Colonic mucosa (tissue), 4 donors: ENCODE measurements around the gene MKNK2. TPM values are rescaled to one million over a fixed set of nuclear protein-coding genes. Genes with fewer than 3 reads are reported as not detected.

Experiments used
- DNase-seq: peaks from one replicate; pipeline ENCODE4 v3.0.0-alpha.2; 2020
- H3K27ac ChIP-seq: fragments of 200-600 bp; one replicate; pipeline ENCODE4 v1.8.0; 2021
- H3K27me3 ChIP-seq: fragments of 200-600 bp; one replicate; pipeline ENCODE4 v1.8.0; 2021
- H3K36me3 ChIP-seq: fragments of 200-600 bp; one replicate; pipeline ENCODE4 v1.8.0; 2021
- H3K4me1 ChIP-seq: fragments of 200-600 bp; one replicate; pipeline ENCODE4 v1.8.0; 2021; ENCODE audit warnings: mild to moderate bottlenecking
- H3K4me3 ChIP-seq: fragments of 200-600 bp; one replicate; pipeline ENCODE4 v1.8.0; 2021
- H3K9ac ChIP-seq, 2 donors: one replicate each; pipeline ENCODE4 v1.7.0; 2013; ENCODE audit warnings: control low read depth in 2 of 2, low read depth in 2 of 2, low read length in 2 of 2
- H3K9me3 ChIP-seq: fragments of 200-600 bp; one replicate; pipeline ENCODE4 v1.8.0; 2021
- intact Hi-C: fragments of 100-400 bp; cut with DNase I; formaldehyde crosslinking; loops from one replicate; pipeline ENCODE4 v1.14.1; 2022
- total RNA-seq, 2 donors: library from RNA; stranded (reverse); fragmentation: NEBNext Ultra II Directional in 1 of 2; extraction: Animal tissue kit (Norgen Biotek cat#: 25700) in 1 of 2; gene quantifications; one replicate each; pipeline ENCODE4 v1.2.1, GENCODE V29; 2021
- TF ChIP-seq, protein P1 (sequence below): fragments of 200-600 bp; IDR thresholded peaks from one replicate; pipeline ENCODE4 v1.8.0; 2022; ENCODE audit warnings: antibody characterized with exemption, mild to moderate bottlenecking
- donor health status: healthy.
- donor health status: DM: no; HTN: no; CAD: no.
- donor health status: DM: no; HTN: no; CAD: no.

The MKNK2 gene
- total RNA-seq, 2 donors from 2014 or later, result 358 to 589 TPM

DNA sequence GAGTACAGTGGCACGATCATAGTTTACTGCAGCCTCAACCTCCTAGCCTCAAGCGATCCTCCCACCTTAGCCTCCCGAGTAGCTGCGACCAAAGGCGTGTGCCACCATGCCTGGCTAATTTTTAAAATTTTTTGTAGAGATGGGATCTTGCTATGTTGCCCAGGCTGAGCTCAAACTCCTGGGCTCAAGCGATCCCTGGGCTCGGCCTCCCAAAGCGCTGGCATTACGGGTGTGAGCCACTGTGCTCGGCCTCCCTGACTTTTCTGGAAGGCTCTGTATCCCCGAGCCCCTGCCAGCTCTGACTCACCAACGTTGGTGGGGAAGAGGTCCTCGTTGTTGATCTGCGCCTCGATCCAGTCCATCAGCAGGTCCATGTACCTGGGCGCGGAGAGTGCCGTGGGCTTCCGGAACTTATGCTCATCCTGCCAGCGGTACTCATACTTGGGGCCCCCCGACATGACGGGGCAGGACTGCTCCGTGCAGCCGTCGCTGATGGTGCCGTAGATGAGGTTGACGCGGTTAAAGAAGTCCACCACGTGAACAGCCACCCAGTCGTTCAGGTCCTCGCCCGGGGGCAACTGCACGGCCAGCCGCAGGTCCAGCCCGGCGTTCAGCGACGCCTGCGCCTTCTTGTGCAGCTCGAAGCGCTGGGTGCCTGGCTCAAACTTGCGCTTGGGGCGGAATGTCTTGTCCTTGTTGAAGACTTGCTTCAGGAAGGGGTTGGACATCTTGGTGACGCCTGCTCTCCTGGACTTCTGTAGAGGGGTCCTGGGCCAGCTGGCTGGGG is 27.0 kb upstream of the MKNK2 start:
- H3K27ac ChIP-seq, result no peak overlapping the region
- no peak for DNase-seq
- H3K4me3 ChIP-seq, result no peak overlapping the region
- no peaks in the 10 kb centered on the region for H3K9me3 ChIP-seq
- no peaks in the 10 kb centered on the region for H3K27me3 ChIP-seq
- no peak overlapping the region for H3K9ac ChIP-seq
- TF ChIP-seq, protein P1, sequence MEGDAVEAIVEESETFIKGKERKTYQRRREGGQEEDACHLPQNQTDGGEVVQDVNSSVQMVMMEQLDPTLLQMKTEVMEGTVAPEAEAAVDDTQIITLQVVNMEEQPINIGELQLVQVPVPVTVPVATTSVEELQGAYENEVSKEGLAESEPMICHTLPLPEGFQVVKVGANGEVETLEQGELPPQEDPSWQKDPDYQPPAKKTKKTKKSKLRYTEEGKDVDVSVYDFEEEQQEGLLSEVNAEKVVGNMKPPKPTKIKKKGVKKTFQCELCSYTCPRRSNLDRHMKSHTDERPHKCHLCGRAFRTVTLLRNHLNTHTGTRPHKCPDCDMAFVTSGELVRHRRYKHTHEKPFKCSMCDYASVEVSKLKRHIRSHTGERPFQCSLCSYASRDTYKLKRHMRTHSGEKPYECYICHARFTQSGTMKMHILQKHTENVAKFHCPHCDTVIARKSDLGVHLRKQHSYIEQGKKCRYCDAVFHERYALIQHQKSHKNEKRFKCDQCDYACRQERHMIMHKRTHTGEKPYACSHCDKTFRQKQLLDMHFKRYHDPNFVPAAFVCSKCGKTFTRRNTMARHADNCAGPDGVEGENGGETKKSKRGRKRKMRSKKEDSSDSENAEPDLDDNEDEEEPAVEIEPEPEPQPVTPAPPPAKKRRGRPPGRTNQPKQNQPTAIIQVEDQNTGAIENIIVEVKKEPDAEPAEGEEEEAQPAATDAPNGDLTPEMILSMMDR, result no peak
- no peaks in the 10 kb centered on the region for H3K4me1 ChIP-seq
- H3K36me3 ChIP-seq, result peaks cover 36% of the 10 kb centered on the region
- intact Hi-C loops, result loop anchor here (10.0 kb wide), 1 partner anchor 143 kb away; no protein-coding TSS in a partner anchor

DNA sequence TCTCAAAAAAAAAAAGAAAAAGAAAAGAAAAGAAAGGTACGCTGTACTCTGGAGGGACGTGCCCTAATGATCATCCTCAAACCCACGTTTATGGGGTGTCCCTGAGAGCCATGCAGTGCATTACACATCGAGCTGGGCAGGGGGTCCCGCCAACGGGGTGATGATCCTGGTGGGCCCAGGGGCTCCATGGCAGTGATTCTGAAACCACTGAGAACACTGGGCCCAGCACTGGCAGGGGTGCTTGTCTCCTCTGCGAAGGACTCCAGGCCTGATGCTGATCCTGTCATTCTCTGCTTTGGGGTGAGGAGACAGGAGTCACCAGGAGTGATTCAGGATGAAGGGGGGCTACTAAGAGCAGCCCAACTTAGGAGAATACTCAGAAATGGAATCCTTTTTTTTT is 26.4 kb upstream of the MKNK2 start:
- intact Hi-C loops, result loop anchor here (10.0 kb wide), 1 partner anchor 143 kb away; no protein-coding TSS in a partner anchor
- Histone ChIP-seq H3K27me3 (no peaks in the 10 kb centered on the region), H3K27ac (no peak overlapping the region), H3K4me1 (no peaks in the 10 kb centered on the region), H3K9me3 (no peaks in the 10 kb centered on the region), H3K9ac (no peak overlapping the region), H3K36me3 (peaks cover 42% of the 10 kb centered on the region), H3K4me3 (no peak overlapping the region)
- DNase-seq, result no peak
- TF ChIP-seq, protein P1, result no peak

DNA sequence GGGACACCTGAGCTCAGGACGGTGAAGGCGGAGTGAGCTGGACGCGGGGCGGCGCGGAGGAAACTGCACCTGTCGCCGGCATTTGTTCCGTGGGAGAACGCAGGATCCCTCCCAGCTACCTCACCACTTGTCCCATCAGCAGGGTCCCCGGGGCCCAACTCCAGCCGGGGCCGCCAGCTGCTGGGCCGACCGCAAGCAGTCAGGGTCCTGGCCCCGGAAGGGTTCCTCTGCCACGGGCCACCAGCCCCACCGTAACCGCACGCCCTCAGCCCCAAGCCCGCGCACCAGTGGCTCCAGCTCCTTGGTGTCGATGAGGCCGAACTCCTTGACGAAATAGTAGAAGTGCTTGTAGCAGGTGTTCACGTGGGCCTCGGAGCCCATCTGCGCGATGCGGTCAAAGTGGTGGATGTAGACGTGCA is 25.5 kb upstream of the MKNK2 start:
- intact Hi-C loops, result loop anchor here (10.0 kb wide), 1 partner anchor 142 kb away; no protein-coding TSS in a partner anchor
- no peaks in the 10 kb centered on the region for H3K27me3 ChIP-seq
- H3K9me3 ChIP-seq, result no peaks in the 10 kb centered on the region
- no peak overlapping the region for H3K27ac ChIP-seq
- no peak overlapping the region for H3K9ac ChIP-seq
- no peak overlapping the region for H3K4me3 ChIP-seq
- peaks cover 45% of the 10 kb centered on the region for H3K36me3 ChIP-seq
- TF ChIP-seq, protein P1, result no peak
- H3K4me1 ChIP-seq, result no peaks in the 10 kb centered on the region
- no peak for DNase-seq

DNA sequence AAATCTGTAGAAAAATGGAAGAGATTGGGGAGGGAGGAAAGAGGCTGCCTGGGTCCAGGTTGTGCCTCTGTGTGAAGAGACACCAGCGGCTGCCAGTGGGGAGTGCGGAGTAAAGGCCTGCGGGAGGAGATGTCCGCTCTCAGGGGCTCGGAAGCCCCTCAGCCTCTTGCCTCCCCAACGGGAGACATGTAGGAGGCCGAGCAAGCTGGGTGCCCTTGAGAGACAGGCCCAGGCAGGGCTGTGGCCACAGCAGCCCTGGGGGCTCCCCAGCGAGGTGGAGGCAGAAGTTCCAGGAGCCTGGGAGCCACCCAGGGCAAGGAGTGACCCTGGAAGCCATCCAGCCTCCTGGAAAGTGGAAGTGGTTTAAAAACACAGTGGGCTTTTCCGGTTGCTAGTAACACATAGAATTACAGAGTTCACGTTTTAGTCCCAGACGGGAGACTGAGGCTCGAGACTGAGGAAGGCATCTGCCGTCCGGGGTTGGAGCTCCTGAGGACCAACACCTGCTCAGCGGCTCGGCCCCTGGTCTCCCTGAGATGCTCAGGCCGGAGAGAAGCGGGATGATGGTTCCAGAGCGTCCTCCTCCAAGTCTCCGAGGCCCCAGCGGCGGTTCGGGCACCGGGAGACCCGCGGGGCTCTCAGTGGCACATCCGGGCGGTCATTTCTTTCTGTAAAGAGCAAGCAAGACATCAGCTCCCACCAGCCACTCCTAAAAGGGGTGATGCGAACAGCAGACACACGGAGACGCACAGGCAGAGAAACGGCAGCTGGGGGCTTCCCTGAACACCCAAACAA is 21.9 kb upstream of the MKNK2 start:
- H3K4me1 ChIP-seq, result peaks cover 8% of the 10 kb centered on the region
- H3K27ac ChIP-seq, result no peak overlapping the region
- H3K4me3 ChIP-seq, result no peak overlapping the region
- TF ChIP-seq, protein P1, result no peak
- intact Hi-C loops, result loop anchor here (10.0 kb wide), 1 partner anchor 138 kb away; no protein-coding TSS in a partner anchor
- H3K9ac ChIP-seq, result no peak overlapping the region
- H3K27me3 ChIP-seq, result no peaks in the 10 kb centered on the region
- DNase-seq, result no peak
- H3K36me3 ChIP-seq, result peaks cover 28% of the 10 kb centered on the region
- no peaks in the 10 kb centered on the region for H3K9me3 ChIP-seq

DNA sequence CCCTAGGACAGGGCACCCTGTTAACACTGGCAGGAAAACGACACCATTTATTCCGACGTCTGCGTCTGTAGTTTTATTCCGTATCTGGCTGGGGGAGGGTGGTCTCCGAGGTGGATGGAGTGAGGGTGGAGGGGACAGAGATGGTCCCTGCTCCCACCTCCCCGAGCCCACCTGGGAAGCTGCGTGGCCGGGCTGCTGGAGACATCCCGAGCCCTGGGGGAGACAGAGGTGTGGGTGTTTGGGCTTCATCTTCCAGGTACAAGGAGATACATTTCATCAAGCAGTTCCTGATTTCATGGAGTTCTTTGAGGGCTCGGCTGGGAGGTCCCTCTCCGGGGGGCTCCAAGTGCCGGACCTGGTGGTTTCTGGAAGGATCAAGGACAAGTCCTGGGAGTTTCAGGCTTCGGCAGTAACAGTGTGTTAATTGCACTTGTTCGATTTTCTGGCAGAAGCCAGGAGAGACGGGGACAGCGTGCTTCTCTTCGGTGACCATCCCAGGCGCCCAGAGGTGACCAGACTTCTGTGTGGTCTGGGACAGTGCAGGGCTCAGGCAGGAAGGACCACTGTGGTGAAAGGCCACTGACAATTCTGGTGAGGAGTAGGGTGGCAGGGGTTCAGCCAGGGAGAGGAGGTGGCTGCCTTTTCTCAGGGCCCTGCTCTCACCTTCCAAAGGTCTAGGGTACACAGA is 20.1 kb upstream of the MKNK2 start:
- DNase-seq, result no peak
- Histone ChIP-seq H3K27ac (peak overlapping the region; percentile 60), H3K9me3 (no peaks in the 10 kb centered on the region), H3K27me3 (no peaks in the 10 kb centered on the region), H3K36me3 (peaks cover 12% of the 10 kb centered on the region), H3K4me3 (no peak overlapping the region), H3K9ac (peak overlapping the region in 1 of 2 donors; percentile 32), H3K4me1 (peaks cover 8% of the 10 kb centered on the region)
- intact Hi-C loops, result loop anchor here (10.0 kb wide), 1 partner anchor 136 kb away; no protein-coding TSS in a partner anchor
- TF ChIP-seq, protein P1, result no peak
